NCI-H1930 (cell line): ENCODE measurements around the gene ABL1.

ENCODE experiments used
- DNase-seq, 2 experiments: peaks; one replicate each; lab custom pipeline; 2025; lab: John Stamatoyannopoulos, UW

The ABL1 gene

DNA sequence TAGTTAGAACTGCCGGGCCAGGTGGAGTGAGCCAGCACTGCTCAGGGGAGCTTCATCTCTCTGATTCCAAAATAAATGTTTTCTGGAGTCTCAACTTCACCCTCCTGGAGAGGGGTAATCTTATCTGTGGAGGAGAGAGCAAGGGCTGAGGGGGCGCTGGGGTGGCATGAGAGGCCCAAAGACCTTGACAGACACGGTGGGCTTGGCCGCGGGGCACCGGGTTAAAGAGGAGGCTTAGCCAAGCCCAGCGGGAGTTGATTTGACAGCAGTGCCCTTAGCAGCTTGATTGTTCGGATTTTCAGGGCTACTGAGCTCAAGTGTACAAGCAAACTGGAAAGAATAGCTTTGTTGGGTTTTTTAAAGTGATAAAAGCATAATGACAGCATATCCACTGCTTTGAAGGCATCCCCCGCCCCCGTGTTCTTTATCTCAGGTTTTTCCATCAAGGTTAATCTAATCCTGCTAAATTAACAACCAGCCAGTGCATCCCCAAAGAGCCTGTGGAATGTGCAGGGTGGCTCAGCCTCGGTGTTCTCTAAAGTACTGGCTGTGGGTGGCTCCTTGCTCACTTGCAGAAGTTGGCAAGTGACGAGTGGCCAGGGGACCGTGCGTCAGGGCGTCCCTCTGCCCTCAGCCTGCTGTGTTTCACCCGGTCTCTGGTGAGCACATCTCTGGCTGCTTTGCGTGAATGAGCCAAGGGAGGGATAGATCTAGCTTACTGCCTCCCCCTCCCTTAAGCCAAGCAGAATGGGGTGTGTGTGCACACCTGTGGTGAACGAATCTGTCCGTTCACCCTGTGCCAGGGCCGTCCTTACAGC lies 56.0 kb downstream of the ABL1 start:
- DNase-seq = no peak

DNA sequence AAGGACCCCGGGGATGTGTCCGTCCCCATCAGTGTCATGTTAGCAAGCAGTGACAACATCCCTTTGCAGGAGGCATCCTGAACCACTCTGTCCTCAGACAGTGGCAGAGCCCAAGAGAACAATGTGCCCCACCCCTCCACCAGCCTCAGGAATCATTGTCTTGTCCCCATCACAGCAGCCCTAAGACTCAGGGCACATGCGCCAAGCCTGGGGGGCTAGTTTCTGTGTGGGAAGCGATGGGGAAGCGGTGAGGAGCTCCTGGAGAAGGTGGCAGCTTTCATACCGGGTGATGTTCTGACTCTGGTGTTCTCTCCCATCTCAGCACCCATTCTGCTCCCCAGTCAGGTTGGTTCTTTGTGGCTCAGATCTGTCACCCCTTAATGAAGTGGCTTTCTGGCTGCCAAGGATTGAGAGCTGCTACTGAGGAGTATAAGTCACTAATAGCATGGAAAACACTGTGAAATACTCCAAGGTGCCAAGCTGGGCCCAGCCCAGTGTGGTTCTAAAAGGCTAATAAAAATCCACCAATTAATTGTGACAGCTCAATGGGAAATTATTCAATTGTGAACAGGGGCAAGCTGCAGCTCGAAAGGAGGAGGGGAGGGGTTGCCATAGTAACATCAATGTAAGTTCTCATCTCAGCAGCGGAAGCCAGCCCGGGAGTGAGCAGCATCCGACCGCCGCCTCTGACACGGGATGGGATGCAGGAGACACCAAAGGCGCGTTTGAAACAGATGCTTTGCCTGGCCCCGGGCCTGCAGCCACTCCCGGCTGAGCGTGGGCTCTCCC lies 56.8 kb downstream of the ABL1 start:
- DNase-seq = no peak

DNA sequence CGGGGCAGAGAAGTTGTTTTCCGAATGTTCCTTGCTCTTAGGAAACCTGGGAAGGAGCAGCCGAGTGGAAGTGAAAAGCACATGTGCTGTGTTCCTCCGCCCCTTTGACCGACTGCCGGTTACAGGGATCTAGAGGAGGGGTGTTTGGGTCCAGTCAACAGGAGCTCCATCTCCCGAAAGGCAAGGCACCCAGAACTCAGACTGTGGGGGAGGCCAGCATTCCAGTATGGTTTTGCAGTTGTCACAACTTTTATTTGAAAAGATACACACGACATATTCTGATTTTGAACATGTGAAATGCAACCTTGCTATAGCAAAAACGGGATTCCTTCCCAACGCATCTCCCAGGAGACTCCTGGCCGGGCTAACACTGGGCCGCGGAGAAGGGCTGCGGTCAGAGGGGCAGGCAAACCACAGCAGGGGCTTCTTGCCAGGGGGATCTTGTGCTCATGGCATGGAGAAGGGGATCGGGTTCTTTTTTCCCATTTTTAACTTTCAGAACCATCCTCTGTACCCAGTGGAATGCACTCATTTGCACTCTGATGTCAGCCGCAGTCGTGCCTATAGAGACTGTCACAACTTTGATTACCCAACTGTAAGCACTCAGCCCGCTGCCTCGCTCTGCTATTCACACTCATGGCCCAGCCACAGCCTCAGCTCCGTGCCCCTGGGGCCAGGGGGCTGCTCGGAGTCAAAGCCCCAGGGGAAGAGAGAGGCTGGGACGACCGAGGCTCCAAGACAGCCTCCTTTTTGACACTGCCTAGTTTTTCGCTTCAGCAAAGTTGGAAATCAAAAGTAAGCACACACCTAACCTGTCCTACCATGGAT lies 57.6 kb downstream of the ABL1 start:
- no peak for DNase-seq

DNA sequence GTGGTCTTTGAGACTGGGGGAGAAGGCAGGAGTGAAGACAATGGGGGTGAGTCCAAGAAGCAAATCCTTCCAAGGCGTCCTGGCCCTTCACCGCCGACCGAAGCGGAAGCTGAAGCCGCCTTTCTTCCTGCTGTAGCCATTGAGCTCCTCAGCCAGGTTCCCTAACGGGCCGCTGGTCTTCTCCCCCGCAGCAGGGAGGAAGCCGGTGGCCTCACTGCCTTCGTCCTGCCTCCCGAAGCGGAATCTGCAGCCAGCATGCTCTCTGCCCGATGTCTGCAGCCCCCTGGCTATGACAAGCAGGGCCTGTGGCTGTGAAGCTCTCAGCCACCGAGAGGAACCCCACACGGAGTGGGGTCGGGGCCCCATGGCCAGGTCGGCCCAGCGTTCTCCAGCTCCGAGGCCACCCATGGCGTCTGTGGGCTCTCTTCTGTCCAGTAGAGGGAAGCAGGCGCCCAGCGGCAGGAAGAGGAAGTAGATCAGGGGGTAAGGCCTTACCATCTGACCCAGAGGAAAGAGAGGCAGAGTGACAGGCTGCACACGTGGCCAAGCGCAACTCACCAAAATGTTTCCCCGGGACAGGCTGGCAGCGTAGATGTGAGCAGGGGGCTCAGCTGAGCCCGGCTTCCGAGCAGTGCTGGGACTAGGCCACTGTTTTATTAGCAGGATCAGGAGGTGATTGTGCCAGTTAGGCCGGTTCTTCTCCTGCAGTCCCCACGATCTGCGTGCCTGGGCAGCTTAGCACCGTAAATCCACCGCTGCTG lies 58.5 kb downstream of the ABL1 start:
- DNase-seq = no peak

- DNase-seq = no peak
These were observed 59.5 kb downstream of the ABL1 start for GRCh38 chr9:130894546-130894945.

DNA sequence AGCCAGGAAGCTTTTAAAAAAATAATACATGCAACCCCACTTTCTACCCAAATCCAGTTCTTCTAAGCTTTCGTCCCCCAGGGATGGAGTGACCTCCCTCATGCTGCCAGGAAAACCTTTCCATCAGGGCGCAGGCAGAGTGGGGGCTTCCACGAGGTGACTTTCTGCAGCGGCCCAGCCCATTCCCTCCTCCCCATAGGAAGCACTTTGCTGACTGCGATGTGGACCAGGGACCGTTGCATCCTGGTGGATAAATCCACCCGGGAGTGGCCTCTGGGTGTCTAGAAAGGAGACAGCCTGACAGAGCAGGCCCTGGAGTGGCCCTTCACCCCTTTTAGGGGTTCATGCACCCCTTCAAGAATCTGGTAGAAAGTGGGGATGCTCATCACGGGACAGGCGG lies 60.0 kb downstream of the ABL1 start:
- DNase-seq = no peak

DNA sequence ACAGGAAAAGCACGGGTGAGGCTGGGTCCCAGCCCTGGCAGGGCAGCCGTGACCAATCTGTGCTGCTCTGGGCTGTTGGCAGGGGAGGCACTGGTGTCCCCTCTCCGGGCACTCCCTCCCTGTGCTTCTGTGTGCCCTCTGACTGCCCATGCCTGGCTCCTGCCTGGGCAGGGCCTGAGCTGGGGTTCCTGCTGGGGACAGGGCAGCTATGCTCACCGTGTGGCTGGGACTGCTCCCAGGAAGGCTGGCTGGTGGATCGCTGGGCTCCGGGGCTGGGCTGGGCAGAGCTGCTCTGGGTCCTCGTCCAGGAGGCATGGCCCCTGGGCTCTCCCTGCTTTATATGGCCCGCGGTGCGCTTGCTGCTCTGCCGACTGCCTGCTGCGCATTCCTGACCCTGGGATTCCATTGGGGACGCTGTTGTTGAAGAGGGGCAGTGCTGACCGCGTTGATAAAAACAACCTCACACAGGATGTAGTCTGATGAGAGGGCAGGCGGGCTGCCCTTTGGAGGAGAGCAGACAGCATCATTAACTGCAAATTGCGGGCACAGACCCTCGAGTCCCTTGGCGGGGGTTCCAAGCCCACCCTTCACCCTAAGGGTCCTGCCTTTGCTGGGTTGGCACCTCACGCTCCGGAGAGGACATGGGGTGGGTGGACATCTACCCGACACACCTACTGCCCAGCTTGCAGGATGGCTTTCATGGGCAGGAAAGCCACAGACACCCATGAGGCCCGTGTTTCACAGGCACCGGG lies 60.6 kb downstream of the ABL1 start:
- DNase-seq = no peak

- DNase-seq = no peak
These were observed 61.4 kb downstream of the ABL1 start, which contains the start of gene QRFP for GRCh38 chr9:130896233-130897014. Gene QRFP (minus strand): TSS chr9:130896812. CDS start chr9:130893838, 2,974 bp downstream.

- DNase-seq = no peak
These were observed 62.2 kb downstream of the ABL1 start for GRCh38 chr9:130897105-130897751.

- DNase-seq = no peak
These were observed 62.9 kb downstream of the ABL1 start for GRCh38 chr9:130897848-130898551.

DNA sequence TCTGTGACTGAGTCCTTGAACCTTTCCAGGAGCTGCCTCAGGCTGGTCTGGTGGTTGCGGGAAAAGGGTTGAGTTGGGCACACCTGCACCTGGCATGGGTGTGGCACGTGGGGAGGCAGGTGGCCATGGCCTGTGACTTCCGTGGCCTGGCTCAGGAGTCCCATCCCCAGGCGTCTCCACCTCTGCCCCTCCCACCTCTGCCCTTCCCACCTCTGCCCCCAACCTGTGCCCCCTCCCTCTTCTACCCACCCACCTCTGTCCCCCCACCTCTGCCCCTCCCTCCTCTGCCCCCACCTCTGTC lies 63.4 kb downstream of the ABL1 start:
- no peak for DNase-seq

GRCh38 chr9:130899051-130899748 lies 64.1 kb downstream of the ABL1 start:
- DNase-seq = no peak

- DNase-seq = no peak
These were observed 65.8 kb downstream of the ABL1 start for GRCh38 chr9:130900701-130901497.

GRCh38 chr9:130901498-130902203 lies 66.6 kb downstream of the ABL1 start:
- no peak for DNase-seq

- DNase-seq = no peak
These were observed 67.4 kb downstream of the ABL1 start for GRCh38 chr9:130902204-130903185.
